DMS153 treated with DMSO at 0.1 percent for 48 hours (cell line): ENCODE measurements around the gene HHEX.
"Not testable (repeated sequence)": the region's sequence is repeated elsewhere in the genome, so short reads cannot be mapped to it uniquely, and the experiment has no call there.

ENCODE experiments used
- DNase-seq: peaks from one replicate; lab custom pipeline; 2025; ENCODE audit not compliant: unreplicated experiment; lab: John Stamatoyannopoulos, UW

Gene HHEX

GRCh38 chr10:92732958-92733357 lies 43.2 kb downstream of the HHEX start:
- no peak for DNase-seq

- no peak for DNase-seq
These were observed 44.5 kb downstream of the HHEX start for GRCh38 chr10:92734301-92734700.

GRCh38 chr10:92735938-92736337 lies 46.2 kb downstream of the HHEX start:
- DNase-seq, result no peak

GRCh38 chr10:92737484-92737883 lies 47.7 kb downstream of the HHEX start:
- no peak for DNase-seq

GRCh38 chr10:92740762-92741161 lies 51.0 kb downstream of the HHEX start:
- no peak for DNase-seq

- DNase-seq, result not testable (repeated sequence)
These were observed 52.0 kb downstream of the HHEX start for GRCh38 chr10:92741741-92742140.

- no peak for DNase-seq
These were observed 52.8 kb downstream of the HHEX start for GRCh38 chr10:92742331-92743228.
